ENCODE data around the gene TMEM150A.

Gene TMEM150A

GRCh38 chr2:85548608-85548900, 53.9 kb downstream of the TMEM150A start:
- Histone ChIP-seq H3K9me3 (ENCODE audit: insufficient read depth, low read depth, low read length) (no peaks in the 10 kb centered on the region), H3K4me3 (ENCODE audit: low read length, poor library complexity, severe bottlenecking) (no peak overlapping the region), H3K4me1 (ENCODE audit: insufficient read depth, low read length, poor library complexity, severe bottlenecking) (peaks cover 4% of the 10 kb centered on the region), H3K27me3 (ENCODE audit: insufficient read depth, low read length, poor library complexity, severe bottlenecking) (no peaks in the 10 kb centered on the region), H4K20me1 (ENCODE audit: insufficient read depth, low read length, poor library complexity, severe bottlenecking) (peaks cover 30% of the 10 kb centered on the region), H3K4me2 (ENCODE audit: low read depth, low read length, poor library complexity, severe bottlenecking) (no peak overlapping the region), H3K9ac (ENCODE audit: low read depth, low read length, poor library complexity, severe bottlenecking) (no peak overlapping the region), H3K79me2 (ENCODE audit: insufficient read depth, low read length) (peaks cover 14% of the 10 kb centered on the region; the same call in 1 of the 2 replicates), H3F3A (ENCODE audit: low read depth) (peaks cover 32% of the 10 kb centered on the region), H2AFZ (ENCODE audit: low read length) (no peak overlapping the region), H3K9me2 (replicated peaks; ENCODE audit: low read depth, low read length) (no peaks in the 10 kb centered on the region), H3K36me3 (ENCODE audit: insufficient read depth, low read length) (peaks cover 68% of the 10 kb centered on the region)
- no peak for TF ChIP-seq EZH2phosphoT487 (IDR thresholded peaks at IDR 0.05; ENCODE audit: borderline replicate concordance)
- TF ChIP-seq CTCF (conservative IDR thresholded peaks at IDR 0.05; ENCODE audit: low read length) = no peak

All from Loucy (cell line).